Measurements from ENCODE around the gene SOS1. TPM values are rescaled to one million over a fixed set of nuclear protein-coding genes. Genes with fewer than 3 reads are reported as not detected.

The SOS1 gene
- polyA plus RNA-seq (2012; ENCODE audit: insufficient read depth, insufficient read length, low read depth) = 15.8 TPM

DNA sequence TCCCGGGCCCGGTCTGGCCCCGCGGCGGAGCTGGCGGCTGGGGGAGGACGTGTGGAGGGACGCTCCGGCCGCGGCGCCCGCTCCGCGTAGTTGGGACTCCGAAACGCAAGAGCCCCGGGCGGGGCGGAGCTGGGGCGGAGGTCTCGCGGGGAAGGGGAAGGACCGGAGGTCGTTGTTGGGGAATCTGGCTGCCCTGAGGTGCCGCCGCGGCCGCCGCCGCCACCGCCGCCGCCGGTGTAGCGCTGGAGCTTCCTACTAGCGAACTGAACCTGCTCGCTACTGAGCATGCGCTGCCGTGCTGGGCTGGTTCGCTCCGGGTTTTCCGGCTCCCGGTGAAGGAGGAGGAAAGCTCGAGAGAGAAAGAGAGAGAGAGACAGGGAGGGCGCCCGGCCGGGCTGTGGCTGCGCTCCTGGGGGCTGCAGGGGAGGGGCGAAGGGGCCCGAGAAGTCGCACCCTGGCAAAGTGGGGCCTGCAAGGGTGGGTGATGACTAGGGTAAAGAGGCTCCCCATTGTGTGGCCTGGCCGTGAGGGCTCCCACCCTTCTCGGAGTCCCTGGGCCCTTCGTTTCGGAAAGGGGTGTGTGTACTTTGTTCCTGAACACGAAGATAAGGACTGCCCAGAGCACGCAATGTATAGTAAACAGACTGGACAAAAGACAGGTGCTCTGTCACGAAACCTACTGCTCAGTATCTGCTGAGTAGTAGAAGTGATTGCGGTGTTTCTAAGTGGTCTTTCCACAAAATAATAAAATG, at the start of gene SOS1:
SOS1 (minus strand) TSS at position 281 of the 752 bp plus-strand sequence. CDS start 629 bp downstream, outside the sequence.
- peaks cover 5% of the 10 kb centered on the region; the same call in 1 of the 2 replicates for H3K36me3 ChIP-seq
- peaks cover 5% of the 10 kb centered on the region for H3K4me1 ChIP-seq
- no peaks in the 10 kb centered on the region for H3K27me3 ChIP-seq
- H3K9me3 ChIP-seq = no peaks in the 10 kb centered on the region
- TF ChIP-seq, protein P1, sequence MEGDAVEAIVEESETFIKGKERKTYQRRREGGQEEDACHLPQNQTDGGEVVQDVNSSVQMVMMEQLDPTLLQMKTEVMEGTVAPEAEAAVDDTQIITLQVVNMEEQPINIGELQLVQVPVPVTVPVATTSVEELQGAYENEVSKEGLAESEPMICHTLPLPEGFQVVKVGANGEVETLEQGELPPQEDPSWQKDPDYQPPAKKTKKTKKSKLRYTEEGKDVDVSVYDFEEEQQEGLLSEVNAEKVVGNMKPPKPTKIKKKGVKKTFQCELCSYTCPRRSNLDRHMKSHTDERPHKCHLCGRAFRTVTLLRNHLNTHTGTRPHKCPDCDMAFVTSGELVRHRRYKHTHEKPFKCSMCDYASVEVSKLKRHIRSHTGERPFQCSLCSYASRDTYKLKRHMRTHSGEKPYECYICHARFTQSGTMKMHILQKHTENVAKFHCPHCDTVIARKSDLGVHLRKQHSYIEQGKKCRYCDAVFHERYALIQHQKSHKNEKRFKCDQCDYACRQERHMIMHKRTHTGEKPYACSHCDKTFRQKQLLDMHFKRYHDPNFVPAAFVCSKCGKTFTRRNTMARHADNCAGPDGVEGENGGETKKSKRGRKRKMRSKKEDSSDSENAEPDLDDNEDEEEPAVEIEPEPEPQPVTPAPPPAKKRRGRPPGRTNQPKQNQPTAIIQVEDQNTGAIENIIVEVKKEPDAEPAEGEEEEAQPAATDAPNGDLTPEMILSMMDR (IDR thresholded peaks at IDR 0.05; ENCODE audit: low read depth, low read length) = no peak
- peak within 1 kb of the TSS; percentile 88 for H3K4me3 ChIP-seq (ENCODE audit: low read depth, low read length)
- DNase-seq = peak; percentile 97

GRCh38 chr2:39164089-39164488, 43.2 kb upstream of the SOS1 start:
- TF ChIP-seq, protein P1 (IDR thresholded peaks at IDR 0.05; ENCODE audit: low read depth, low read length) = no peak
- Histone ChIP-seq H3K27me3 (no peaks in the 10 kb centered on the region; the same call in 1 of the 2 replicates), H3K9me3 (no peaks in the 10 kb centered on the region), H3K36me3 (no peaks in the 10 kb centered on the region), H3K4me1 (no peaks in the 10 kb centered on the region), H3K4me3 (ENCODE audit: low read depth, low read length) (no peak overlapping the region)
- no peak for DNase-seq

GRCh38 chr2:39160982-39161381, 40.1 kb upstream of the SOS1 start:
- no peak for DNase-seq
- no peaks in the 10 kb centered on the region for H3K36me3 ChIP-seq
- no peak overlapping the region for H3K4me3 ChIP-seq (ENCODE audit: low read depth, low read length)
- H3K27me3 ChIP-seq = no peaks in the 10 kb centered on the region; the same call in 1 of the 2 replicates
- TF ChIP-seq, protein P1 (IDR thresholded peaks at IDR 0.05; ENCODE audit: low read depth, low read length) = no peak
- H3K4me1 ChIP-seq = no peaks in the 10 kb centered on the region
- H3K9me3 ChIP-seq = no peaks in the 10 kb centered on the region

DNA sequence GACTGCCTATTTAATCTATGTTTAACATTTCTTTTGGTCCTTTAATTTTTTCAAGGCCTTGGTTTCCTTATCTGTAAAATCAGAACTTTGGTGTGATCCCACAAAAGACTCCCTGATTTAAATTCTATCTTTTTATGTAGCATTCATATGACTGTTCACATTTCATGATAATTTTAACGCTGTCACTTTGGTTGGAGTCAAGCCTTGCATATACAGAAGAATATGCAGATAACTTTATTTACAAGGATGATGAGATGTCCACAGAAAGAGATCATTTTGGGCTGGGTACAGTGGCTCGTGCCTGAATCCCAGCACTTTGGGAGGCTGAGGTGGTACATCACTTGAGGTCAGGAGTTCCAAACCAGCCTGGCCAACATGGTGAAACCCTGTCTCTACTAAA, 38.4 kb upstream of the SOS1 start:
- no peaks in the 10 kb centered on the region for H3K9me3 ChIP-seq
- DNase-seq = no peak
- no peak overlapping the region for H3K4me3 ChIP-seq (ENCODE audit: low read depth, low read length)
- H3K36me3 ChIP-seq = no peaks in the 10 kb centered on the region
- TF ChIP-seq, protein P1 (IDR thresholded peaks at IDR 0.05; ENCODE audit: low read depth, low read length) = no peak
- no peaks in the 10 kb centered on the region for H3K4me1 ChIP-seq
- H3K27me3 ChIP-seq = no peaks in the 10 kb centered on the region

DNA sequence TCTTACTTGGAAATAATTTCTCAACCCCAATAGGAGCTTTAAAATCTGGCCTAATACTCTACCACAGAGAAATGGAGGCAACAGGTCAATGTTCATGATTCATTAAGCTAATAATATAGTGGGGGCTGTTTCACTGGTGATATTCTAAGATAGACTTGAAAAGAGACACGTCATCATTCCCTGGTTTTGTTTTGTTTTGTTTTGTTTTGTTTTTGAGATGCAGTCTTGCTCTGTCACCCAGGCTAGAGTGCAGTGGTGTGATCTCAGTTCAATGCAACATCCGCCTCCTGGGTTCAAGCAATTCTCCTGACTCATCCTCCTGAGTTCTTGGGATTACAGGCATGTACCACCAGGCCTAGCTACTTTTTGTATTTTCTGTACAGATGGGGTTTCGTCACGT, 37.5 kb upstream of the SOS1 start:
- Histone ChIP-seq H3K9me3 (no peaks in the 10 kb centered on the region), H3K4me3 (ENCODE audit: low read depth, low read length) (no peak overlapping the region), H3K27me3 (no peaks in the 10 kb centered on the region), H3K4me1 (no peaks in the 10 kb centered on the region), H3K36me3 (no peaks in the 10 kb centered on the region)
- TF ChIP-seq, protein P1 (IDR thresholded peaks at IDR 0.05; ENCODE audit: low read depth, low read length) = no peak
- no peak for DNase-seq

- no peaks in the 10 kb centered on the region for H3K9me3 ChIP-seq
- no peak overlapping the region for H3K4me3 ChIP-seq (ENCODE audit: low read depth, low read length)
- H3K36me3 ChIP-seq = no peaks in the 10 kb centered on the region
- DNase-seq = no peak
- no peaks in the 10 kb centered on the region for H3K27me3 ChIP-seq
- TF ChIP-seq, protein P1 (IDR thresholded peaks at IDR 0.05; ENCODE audit: low read depth, low read length) = no peak
- no peaks in the 10 kb centered on the region for H3K4me1 ChIP-seq
Measured at GRCh38 chr2:39156846-39157245, 36.0 kb upstream of the SOS1 start.

Data from BE2C (cell line).